SK-N-SH treated with all-trans-retinoic acid at 6 μM for 48 hours (cell line): ENCODE measurements around the gene ITIH4.

ENCODE experiments used
- BACH2 ChIP-seq: fragments of 250-450 bp; sonication (Bioruptor Pico); IDR thresholded peaks from 2 replicates; pipeline ENCODE4 v1.9.0; 2021; ENCODE audit warnings: mild to moderate bottlenecking, borderline replicate concordance
- CSDC2 ChIP-seq: fragments of 250-450 bp; sonication (Bioruptor Pico); IDR thresholded peaks from 2 replicates; pipeline ENCODE4 v1.5.0; 2020; ENCODE audit warnings: mild to moderate bottlenecking, moderate library complexity
- GLIS3 ChIP-seq: fragments of 250-450 bp; sonication (Bioruptor Pico); IDR thresholded peaks from 2 replicates; pipeline ENCODE4 v1.5.0; 2020; ENCODE audit warnings: mild to moderate bottlenecking, moderate library complexity
- PPARA ChIP-seq: fragments of 250-450 bp; sonication (Bioruptor Pico); IDR thresholded peaks from 2 replicates; pipeline ENCODE4 v1.5.0; 2020; ENCODE audit warnings: mild to moderate bottlenecking, borderline replicate concordance
- RARB ChIP-seq: fragments of 250-450 bp; sonication (Bioruptor Pico); IDR thresholded peaks from 2 replicates; pipeline ENCODE4 v1.8.0; 2021; ENCODE audit warnings: mild to moderate bottlenecking, moderate library complexity
- SNAI2 ChIP-seq: fragments of 250-450 bp; sonication (Bioruptor Pico); IDR thresholded peaks from 2 replicates; pipeline ENCODE4 v1.5.0; 2020; ENCODE audit warnings: mild to moderate bottlenecking, moderate library complexity
- TOX ChIP-seq: fragments of 250-450 bp; sonication (Bioruptor Pico); IDR thresholded peaks from 2 replicates; pipeline ENCODE4 v1.8.0; 2021; ENCODE audit warnings: mild to moderate bottlenecking, moderate library complexity, borderline replicate concordance
- TF ChIP-seq, protein P1 (sequence below): fragments of 250-450 bp; sonication (Bioruptor Pico); IDR thresholded peaks from 2 replicates; pipeline ENCODE4 v1.8.0; 2020; ENCODE audit warnings: mild to moderate bottlenecking, moderate library complexity, borderline replicate concordance
- TF ChIP-seq, protein P2 (sequence below): fragments of 250-450 bp; sonication (Bioruptor Pico); IDR thresholded peaks from 2 replicates; pipeline ENCODE4 v1.5.1; 2020; ENCODE audit warnings: low read depth, mild to moderate bottlenecking, moderate library complexity

DNA sequence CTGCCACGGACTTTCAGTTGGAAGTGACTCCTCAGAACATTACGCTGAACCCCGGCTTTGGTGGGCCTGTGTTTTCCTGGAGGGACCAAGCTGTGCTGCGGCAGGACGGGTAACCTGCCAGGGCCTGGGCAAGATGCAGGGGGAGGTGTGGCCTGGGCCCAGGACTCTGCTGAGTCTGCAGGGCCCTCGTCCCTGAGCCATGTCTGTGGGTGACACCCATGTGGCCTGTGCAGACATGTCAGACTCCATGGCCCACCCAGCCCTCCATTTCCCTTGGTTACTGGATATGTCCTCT is 40.8 kb downstream of the ITIH4 start:
- TF ChIP-seq, protein P1, sequence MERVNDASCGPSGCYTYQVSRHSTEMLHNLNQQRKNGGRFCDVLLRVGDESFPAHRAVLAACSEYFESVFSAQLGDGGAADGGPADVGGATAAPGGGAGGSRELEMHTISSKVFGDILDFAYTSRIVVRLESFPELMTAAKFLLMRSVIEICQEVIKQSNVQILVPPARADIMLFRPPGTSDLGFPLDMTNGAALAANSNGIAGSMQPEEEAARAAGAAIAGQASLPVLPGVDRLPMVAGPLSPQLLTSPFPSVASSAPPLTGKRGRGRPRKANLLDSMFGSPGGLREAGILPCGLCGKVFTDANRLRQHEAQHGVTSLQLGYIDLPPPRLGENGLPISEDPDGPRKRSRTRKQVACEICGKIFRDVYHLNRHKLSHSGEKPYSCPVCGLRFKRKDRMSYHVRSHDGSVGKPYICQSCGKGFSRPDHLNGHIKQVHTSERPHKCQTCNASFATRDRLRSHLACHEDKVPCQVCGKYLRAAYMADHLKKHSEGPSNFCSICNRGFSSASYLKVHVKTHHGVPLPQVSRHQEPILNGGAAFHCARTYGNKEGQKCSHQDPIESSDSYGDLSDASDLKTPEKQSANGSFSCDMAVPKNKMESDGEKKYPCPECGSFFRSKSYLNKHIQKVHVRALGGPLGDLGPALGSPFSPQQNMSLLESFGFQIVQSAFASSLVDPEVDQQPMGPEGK: no peak
- TF ChIP-seq BACH2 (CRISPR knock-in tag) (no peak), PPARA (no peak), RARB (CRISPR knock-in tag) (no peak), SNAI2 (CRISPR knock-in tag) (no peak), CSDC2 (CRISPR knock-in tag) (no peak), TOX (CRISPR knock-in tag) (no peak), GLIS3 (CRISPR knock-in tag) (no peak)
- TF ChIP-seq, protein P2, sequence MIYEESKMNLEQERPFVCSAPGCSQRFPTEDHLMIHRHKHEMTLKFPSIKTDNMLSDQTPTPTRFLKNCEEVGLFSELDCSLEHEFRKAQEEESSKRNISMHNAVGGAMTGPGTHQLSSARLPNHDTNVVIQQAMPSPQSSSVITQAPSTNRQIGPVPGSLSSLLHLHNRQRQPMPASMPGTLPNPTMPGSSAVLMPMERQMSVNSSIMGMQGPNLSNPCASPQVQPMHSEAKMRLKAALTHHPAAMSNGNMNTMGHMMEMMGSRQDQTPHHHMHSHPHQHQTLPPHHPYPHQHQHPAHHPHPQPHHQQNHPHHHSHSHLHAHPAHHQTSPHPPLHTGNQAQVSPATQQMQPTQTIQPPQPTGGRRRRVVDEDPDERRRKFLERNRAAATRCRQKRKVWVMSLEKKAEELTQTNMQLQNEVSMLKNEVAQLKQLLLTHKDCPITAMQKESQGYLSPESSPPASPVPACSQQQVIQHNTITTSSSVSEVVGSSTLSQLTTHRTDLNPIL (CRISPR knock-in tag): no peak
